A375 (cell line): ENCODE data around the gene RBP3. TPM values are rescaled to one million over a fixed set of nuclear protein-coding genes. Genes with fewer than 3 reads are reported as not detected.

ENCODE experiments used
- total RNA-seq: library from RNA; depleted of rRNA; stranded (reverse); fragments of >200 nt; shearing (Covaris generic); gene quantifications from 2 replicates; pipeline ENCODE4 v1.2.3, GENCODE V29; 2014; rRNA removed

RBP3 gene
- total RNA-seq: not detected in 2 replicates

DNA sequence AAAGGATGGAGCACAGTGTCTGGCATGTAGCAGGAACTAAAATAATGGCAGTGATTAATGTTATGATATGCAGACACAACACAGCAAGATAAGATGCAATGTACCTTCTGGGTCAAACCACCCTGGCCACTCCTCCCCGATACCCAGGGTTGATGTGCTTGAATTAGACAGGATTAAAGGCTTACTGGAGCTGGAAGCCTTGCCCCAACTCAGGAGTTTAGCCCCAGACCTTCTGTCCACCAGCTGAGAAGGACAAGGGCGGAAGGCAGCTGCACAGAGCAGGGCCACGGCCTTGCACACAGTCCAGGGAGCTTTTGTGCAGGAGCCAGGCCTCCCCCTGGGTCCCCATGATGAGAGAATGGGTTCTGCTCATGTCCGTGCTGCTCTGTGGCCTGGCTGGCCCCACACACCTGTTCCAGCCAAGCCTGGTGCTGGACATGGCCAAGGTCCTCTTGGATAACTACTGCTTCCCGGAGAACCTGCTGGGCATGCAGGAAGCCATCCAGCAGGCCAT lies at the start of gene RBP3:
Gene RBP3 (plus strand): TSS at position 226 of the 514 bp plus-strand sequence. CDS start 122 bp downstream, at position 348.

DNA sequence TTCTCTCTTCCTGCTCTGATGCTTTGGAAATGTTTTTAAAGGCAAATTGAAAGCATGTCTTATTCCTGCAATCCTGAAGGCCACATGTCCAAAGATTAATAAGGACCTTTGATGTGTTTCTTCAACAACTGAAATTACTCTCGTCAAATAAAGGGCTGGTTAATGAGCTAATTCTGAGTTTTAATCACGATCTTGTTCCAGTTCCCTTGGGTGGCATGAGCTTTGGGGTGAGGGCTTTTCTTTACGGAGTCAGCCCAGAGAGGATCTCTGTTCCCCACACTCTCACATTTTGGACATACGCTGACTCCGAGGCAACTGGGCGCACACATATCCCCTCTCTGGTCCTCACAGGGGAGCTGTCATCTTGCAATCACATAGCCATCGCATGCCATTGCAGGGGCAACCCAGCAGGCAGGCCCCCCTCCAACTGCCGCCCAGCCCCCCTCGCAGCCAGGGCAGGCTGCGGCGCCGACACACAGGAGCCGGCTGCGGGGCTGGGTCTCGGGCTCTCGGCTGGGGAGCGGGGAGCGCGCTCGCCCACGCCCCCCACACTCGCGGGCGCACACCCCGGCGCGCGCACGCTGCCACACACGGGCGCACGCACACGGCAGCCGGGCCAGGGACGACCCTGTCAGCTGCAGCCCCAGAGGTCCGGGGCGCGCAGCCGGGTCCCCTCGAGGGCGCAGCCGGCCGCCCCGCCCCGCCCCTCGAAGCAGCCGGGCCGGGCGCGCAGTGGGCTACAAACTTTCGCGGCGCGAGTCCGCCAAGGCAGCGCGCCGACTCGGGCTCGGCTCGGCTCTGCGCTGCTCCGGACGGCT lies 48.3 kb upstream of the RBP3 start, which contains the start of gene GDF10:
Gene GDF10 (plus strand): TSS at position 587 of the 818 bp plus-strand sequence. CDS start 455 bp downstream, outside the sequence.

DNA sequence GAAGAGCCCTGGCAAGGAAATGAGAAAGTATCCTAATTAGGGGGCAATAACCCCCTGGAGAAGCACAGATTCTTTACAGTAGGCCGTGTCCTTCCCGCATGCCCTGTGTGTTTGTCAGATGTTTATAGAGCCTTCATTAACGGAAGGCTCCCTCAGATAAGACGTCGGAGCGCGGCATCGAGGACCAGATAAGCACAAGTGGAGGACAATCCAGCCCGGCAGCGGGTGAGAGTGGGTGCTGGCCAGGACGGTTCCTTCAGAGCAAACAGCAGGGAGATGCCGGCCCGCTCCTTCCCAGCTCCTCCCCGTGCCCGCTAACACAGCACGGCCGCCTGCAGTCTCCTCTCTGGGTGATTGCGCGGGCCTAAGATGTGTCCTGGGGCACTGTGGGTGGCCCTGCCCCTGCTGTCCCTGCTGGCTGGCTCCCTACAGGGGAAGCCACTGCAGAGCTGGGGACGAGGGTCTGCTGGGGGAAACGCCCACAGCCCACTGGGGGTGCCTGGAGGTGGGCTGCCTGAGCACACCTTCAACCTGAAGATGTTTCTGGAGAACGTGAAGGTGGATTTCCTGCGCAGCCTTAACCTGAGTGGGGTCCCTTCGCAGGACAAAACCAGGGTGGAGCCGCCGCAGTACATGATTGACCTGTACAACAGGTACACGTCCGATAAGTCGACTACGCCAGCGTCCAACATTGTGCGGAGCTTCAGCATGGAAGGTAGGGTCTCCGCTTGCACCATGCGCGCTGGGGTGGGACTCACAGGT lies 25.7 kb upstream of the RBP3 start, which contains the start of gene GDF2:
Gene GDF2 (plus strand): TSS at position 155 of the 762 bp plus-strand sequence. CDS start 215 bp downstream, at position 370.

DNA sequence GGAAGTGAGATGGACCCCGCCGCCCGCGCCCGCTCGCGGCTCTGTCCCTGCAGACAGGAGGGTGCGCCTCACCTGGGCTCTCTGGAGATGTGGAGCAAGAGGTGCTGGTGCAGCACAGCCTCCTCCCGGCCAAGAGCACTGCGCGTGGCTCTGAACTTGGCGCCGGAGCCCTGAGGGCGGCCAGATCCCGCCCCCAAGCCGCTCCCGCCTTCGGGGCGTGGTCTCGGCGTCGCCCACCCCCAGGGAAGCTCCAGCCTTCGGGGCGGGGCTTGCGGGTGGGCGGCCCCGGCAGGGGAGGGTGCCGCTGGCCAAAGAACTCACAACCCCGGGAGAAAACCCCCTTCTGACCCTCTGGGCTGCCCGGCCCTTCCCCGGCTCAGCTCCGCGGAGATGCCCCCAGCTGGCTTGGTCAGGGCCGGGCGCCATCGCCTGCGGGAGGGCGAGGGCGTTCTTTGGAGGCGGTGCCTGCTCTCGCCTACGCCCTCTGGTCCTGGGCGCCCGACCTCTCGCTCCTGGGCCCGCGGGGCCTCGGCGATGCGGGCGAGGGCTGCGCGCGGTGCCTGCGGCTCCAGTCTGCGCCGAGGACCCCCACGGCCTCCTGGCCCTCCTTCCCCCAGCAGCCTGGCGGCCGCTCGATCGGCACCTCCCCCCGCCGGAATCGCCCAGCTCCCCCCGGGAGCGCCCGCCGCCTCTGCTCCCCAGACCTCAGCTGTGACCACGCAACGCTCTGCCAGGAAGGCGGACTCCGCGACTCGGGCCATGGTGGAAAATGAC lies 36.2 kb downstream of the RBP3 start, which contains the start of gene ZNF488:
Gene ZNF488 (minus strand): TSS at position 146 of the 774 bp plus-strand sequence. CDS start 15,464 bp downstream, outside the sequence.

Other genes with a start within 250 kb of the RBP3 start
- gene GDF10, start 48.2 kb upstream of the RBP3 start, total RNA-seq: not detected in 2 replicates
- gene GDF2, start 25.9 kb upstream of the RBP3 start, total RNA-seq: not detected in 2 replicates
- gene ZNF488, start 35.9 kb downstream of the RBP3 start, total RNA-seq: 0.15 and 0.32 TPM in 2 replicates
- gene ANXA8, start 135.8 kb downstream of the RBP3 start, total RNA-seq: 0.21 and 0.34 TPM in 2 replicates
- gene FAM25G, start 143.3 kb downstream of the RBP3 start, total RNA-seq: not detected in 2 replicates
- gene AGAP9, start 175.3 kb downstream of the RBP3 start, total RNA-seq: 4.3 and 4.6 TPM in 2 replicates